Measurements from ENCODE around the gene RUVBL1. TPM values are rescaled to one million over a fixed set of nuclear protein-coding genes. Genes with fewer than 3 reads are reported as not detected.

The RUVBL1 gene
- total and polyA plus RNA-seq, 10 of the 15 experiments (the other 5 are each of a cell fraction or from before 2014, with no cell fraction given), result 15.2 to 142 (median 84.2) TPM

GRCh38 chr3:128153156-128154041 is 29.8 kb upstream of the RUVBL1 start, which contains the start of gene EEFSEC (continued):
- TF ChIP-seq SREBF1 (IDR thresholded peaks at IDR 0.05; ENCODE audit: low read length) (no peak), KAT2A (conservative IDR thresholded peaks at IDR 0.05; ENCODE audit: control insufficient read depth, low read depth, low read length) (no peak), YBX1 (IDR thresholded peaks at IDR 0.05) (no peak), SP1 (IDR thresholded peaks at IDR 0.05; ENCODE audit: low read depth, low read length) (no peak), E4F1 (IDR thresholded peaks at IDR 0.05; ENCODE audit: borderline replicate concordance, partially characterized antibody) (no peak), NFYA (IDR thresholded peaks at IDR 0.05; ENCODE audit: borderline replicate concordance, low read depth, low read length) (no peak), NFXL1 (IDR thresholded peaks at IDR 0.05; ENCODE audit: borderline replicate concordance) (no peak), ZNF622 (IDR thresholded peaks at IDR 0.05) (no peak), REST (IDR thresholded peaks at IDR 0.05; ENCODE audit: low read depth, low read length) (no peak), PAX5 (IDR thresholded peaks at IDR 0.05; ENCODE audit: borderline replicate concordance, low read depth, low read length) (peak; percentile 14; the same call in 1 of the 2 replicates), TCF12 (IDR thresholded peaks at IDR 0.05; ENCODE audit: low read depth, low read length) (0 out of 2 replicates have a peak, but pooled peaks have one; percentile 44), RAD51 (IDR thresholded peaks at IDR 0.05) (no peak), IRF5 (IDR thresholded peaks at IDR 0.05; ENCODE audit: borderline replicate concordance) (no peak), YY1 (IDR thresholded peaks at IDR 0.05; ENCODE audit: low read depth, low read length) (peak; percentile 83; the same call in 1 of the 2 replicates), EGR1 (IDR thresholded peaks at IDR 0.05; ENCODE audit: borderline replicate concordance in 1 of 2, low read depth in 2 of 2, low read length in 2 of 2) (peak in 1 of 2 experiments; percentile 74; a peak in 2 of 3 replicates), SUZ12 (IDR thresholded peaks at IDR 0.05; ENCODE audit: unreplicated experiment) (no peak), USF2 (IDR thresholded peaks at IDR 0.05; ENCODE audit: borderline replicate concordance, low read depth, low read length) (no peak), KLF5 (IDR thresholded peaks at IDR 0.05; ENCODE audit: partially characterized antibody) (no peak)
